Measurements from ENCODE around the gene GALNTL6.

GALNTL6 gene

GRCh38 chr4:173051232-173051631 is 1238.0 kb downstream of the GALNTL6 start:
- no peak overlapping the region for H3K4me3 ChIP-seq (ENCODE audit: control insufficient read depth, low read depth, low read length)
- no peak for TF ChIP-seq CTCF (conservative IDR thresholded peaks at IDR 0.05; ENCODE audit: control insufficient read depth, insufficient read depth, low read depth, low read length)
- no peak for DNase-seq (ENCODE audit: low read depth)

GRCh38 chr4:173051716-173052115 is 1238.5 kb downstream of the GALNTL6 start:
- no peak for TF ChIP-seq CTCF (conservative IDR thresholded peaks at IDR 0.05; ENCODE audit: control insufficient read depth, insufficient read depth, low read depth, low read length)
- H3K4me3 ChIP-seq (ENCODE audit: control insufficient read depth, low read depth, low read length) = no peak overlapping the region
- no peak for DNase-seq (ENCODE audit: low read depth)

- no peak for DNase-seq (ENCODE audit: low read depth)
- TF ChIP-seq CTCF (conservative IDR thresholded peaks at IDR 0.05; ENCODE audit: control insufficient read depth, insufficient read depth, low read depth, low read length) = no peak
- no peak overlapping the region for H3K4me3 ChIP-seq (ENCODE audit: control insufficient read depth, low read depth, low read length)
Measured at GRCh38 chr4:173052439-173052838, 1239.2 kb downstream of the GALNTL6 start.

- no peak overlapping the region for H3K4me3 ChIP-seq (ENCODE audit: control insufficient read depth, low read depth, low read length)
- TF ChIP-seq CTCF (conservative IDR thresholded peaks at IDR 0.05; ENCODE audit: control insufficient read depth, insufficient read depth, low read depth, low read length) = no peak
- no peak for DNase-seq (ENCODE audit: low read depth)
Measured at GRCh38 chr4:173056271-173056670, 1243.1 kb downstream of the GALNTL6 start.

GRCh38 chr4:173056710-173057109 is 1243.5 kb downstream of the GALNTL6 start:
- TF ChIP-seq CTCF (conservative IDR thresholded peaks at IDR 0.05; ENCODE audit: control insufficient read depth, insufficient read depth, low read depth, low read length) = no peak
- H3K4me3 ChIP-seq (ENCODE audit: control insufficient read depth, low read depth, low read length) = no peak overlapping the region
- DNase-seq (ENCODE audit: low read depth) = no peak

- peak; percentile 28 for DNase-seq (ENCODE audit: low read depth)
- no peak overlapping the region for H3K4me3 ChIP-seq (ENCODE audit: control insufficient read depth, low read depth, low read length)
- TF ChIP-seq CTCF (conservative IDR thresholded peaks at IDR 0.05; ENCODE audit: control insufficient read depth, insufficient read depth, low read depth, low read length) = no peak
Measured at GRCh38 chr4:173057442-173057841, 1244.2 kb downstream of the GALNTL6 start.

GRCh38 chr4:173057901-173058300 is 1244.7 kb downstream of the GALNTL6 start:
- peak; percentile 32 for DNase-seq (ENCODE audit: low read depth)
- H3K4me3 ChIP-seq (ENCODE audit: control insufficient read depth, low read depth, low read length) = no peak overlapping the region
- no peak for TF ChIP-seq CTCF (conservative IDR thresholded peaks at IDR 0.05; ENCODE audit: control insufficient read depth, insufficient read depth, low read depth, low read length)
